SH-SY5Y (cell line): ENCODE measurements around the gene SAMD9.

ENCODE experiments used
- GATA2 ChIP-seq: IDR thresholded peaks from 2 replicates; pipeline ENCODE4 v1.6.1; 2011; ENCODE audit warnings: mild to moderate bottlenecking, low read depth, low read length
- GATA3 ChIP-seq: IDR thresholded peaks from 2 replicates; pipeline ENCODE4 v1.6.1; 2011; ENCODE audit warnings: low read depth, mild to moderate bottlenecking, low read length, moderate library complexity

Gene SAMD9

GRCh38 chr7:93142127-93142526 is 24.3 kb upstream of the SAMD9 start:
- no peak for TF ChIP-seq GATA2
- no peak for TF ChIP-seq GATA3

GRCh38 chr7:93140582-93141191 is 22.9 kb upstream of the SAMD9 start:
- TF ChIP-seq GATA3 (no peak), GATA2 (no peak)

DNA sequence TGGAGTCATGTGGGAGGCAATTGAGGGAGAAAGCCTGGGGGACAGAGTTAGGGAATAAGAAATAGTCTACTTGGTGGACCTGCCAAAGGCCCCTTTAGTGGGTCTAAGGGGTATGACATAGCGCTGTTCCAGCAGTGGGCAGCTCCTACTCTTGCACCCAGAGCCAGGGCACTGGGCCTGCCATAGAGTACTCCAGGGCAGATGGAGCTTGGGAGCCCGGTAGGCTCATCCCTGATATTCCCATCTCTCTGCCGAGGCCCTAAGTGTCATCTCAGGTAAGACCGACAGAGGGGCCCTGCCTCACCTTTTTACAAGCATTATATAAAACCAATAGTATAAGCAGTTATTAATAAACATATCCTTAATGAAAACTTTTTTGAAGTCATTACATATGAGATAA is 20.8 kb upstream of the SAMD9 start:
- TF ChIP-seq GATA2 (no peak), GATA3 (no peak)

GRCh38 chr7:93133005-93133404 is 15.2 kb upstream of the SAMD9 start:
- no peak for TF ChIP-seq GATA3
- TF ChIP-seq GATA2, result no peak

- TF ChIP-seq GATA3 (no peak), GATA2 (no peak)
Observed at GRCh38 chr7:93132216-93132615, 14.4 kb upstream of the SAMD9 start.

- TF ChIP-seq GATA2, result no peak
- TF ChIP-seq GATA3, result no peak
Observed at GRCh38 chr7:93120592-93121549, 3.1 kb upstream of the SAMD9 start.

DNA sequence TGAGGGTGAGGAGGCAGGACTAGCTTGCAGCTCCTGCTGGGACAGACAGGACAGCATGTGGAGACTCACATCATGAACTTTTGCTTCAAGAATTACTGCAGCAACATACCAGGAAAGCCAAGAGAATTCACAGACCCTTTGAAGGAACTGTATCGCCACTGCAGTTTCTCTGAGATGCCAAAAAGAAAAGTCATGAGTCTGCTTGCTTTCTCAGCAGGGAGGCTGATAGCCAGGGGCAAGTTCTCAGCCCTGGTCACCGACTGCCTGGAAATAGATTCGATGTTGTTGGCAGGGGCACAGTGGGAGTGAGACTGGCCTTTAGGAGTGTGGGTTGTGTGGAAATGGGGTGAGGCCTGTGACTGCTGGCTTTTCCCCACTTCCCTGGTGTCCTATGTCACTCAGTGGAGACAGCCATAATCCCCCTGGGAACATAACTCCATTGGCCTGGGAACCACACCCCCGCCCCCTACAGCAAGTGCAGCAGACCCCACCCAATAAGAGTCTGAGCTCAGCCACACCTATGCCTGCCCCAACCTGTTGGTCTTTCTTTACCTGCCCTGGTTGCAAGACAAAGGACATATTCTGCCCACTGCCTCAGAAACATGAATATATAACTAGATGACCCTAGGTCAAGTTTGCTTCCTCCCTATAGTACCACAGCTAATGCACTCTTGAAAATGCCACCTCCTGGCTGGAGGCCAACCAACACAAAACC is 1.6 kb upstream of the SAMD9 start:
- TF ChIP-seq GATA3, result no peak
- no peak for TF ChIP-seq GATA2

GRCh38 chr7:93117327-93117726 is 452 bp downstream of the SAMD9 start:
- no peak for TF ChIP-seq GATA2
- no peak for TF ChIP-seq GATA3

GRCh38 chr7:93115796-93116195 is 2.0 kb downstream of the SAMD9 start:
- TF ChIP-seq GATA3 (no peak), GATA2 (no peak)

GRCh38 chr7:93108003-93108402 is 9.8 kb downstream of the SAMD9 start:
- TF ChIP-seq GATA3 (no peak), GATA2 (no peak)

DNA sequence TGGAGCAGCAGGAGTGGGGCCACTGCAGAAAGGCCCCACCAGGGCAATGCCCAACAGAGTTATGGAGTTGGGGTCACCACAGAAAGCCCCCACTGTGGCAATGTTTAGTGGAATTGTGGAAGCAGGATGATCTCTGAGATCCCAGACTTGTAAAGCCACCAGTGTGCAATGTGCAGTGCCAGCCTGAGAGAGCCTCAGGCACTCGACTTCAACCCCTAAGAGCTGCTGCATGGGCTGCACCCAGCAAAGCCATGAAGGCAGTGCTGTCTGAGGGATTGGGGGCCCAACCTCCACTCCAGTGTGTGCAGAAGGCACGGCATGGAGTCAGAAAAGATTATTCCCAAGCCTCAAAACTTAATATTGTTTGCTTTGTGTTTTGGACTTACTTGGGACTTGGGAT is 20.4 kb downstream of the SAMD9 start:
- no peak for TF ChIP-seq GATA2
- no peak for TF ChIP-seq GATA3

GRCh38 chr7:93092757-93093370 is 24.9 kb downstream of the SAMD9 start:
- no peak for TF ChIP-seq GATA3
- no peak for TF ChIP-seq GATA2

GRCh38 chr7:93062599-93062998 is 55.2 kb downstream of the SAMD9 start:
- TF ChIP-seq GATA2 (no peak), GATA3 (no peak)

DNA sequence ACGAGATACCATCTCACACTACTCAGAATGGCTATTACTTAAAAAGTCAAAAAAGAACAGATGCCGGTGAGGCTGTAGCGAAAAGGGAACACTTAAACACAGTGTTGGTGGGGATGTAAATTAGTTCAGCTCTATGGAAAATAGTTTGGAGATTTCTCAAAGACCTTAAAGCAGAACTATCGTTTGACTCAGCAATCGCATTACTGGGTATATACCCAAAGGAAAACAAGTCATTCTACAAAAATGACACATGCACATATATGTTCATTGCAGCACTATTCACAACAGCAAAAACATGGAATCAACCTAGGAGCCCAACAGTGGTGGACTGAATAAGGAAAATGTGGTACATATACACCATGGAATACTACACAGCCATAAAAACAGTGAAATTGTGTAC is 56.9 kb downstream of the SAMD9 start:
- no peak for TF ChIP-seq GATA2
- TF ChIP-seq GATA3, result no peak
